GM12878 (cell line): ENCODE results near the gene DNAH1. TPM values are rescaled to one million over a fixed set of nuclear protein-coding genes. Genes with fewer than 3 reads are reported as not detected.
A peak's percentile ranks its signal among the peaks of the same experiment; 100 is the strongest.

Experiments
- ATAC-seq: fragments of 200-7000 bp; cut with Tn5 transposase; 3 replicates; pipeline ENCODE4 v1.9.1; 2020; ENCODE audit warnings: mild to moderate bottlenecking, moderate library complexity
- BruUV-seq: library from RNA; stranded (reverse); fragments of 400-500 nt; replicated peaks from 2 replicates; lab custom pipeline; 2021; lab: Mats Ljungman, UMichigan
- CTCF ChIA-PET: fragments of 300-600 bp; sonication (Branson Sonifier 250); formaldehyde crosslinking; extraction: SDS; loops from one replicate; lab custom pipeline; 2021; ENCODE audit warnings: inconsistent platforms; lab: Yijun Ruan, JAX
- POLR2A ChIA-PET: fragments of 350-600 bp; formaldehyde crosslinking; extraction: SDS; loops from one replicate; lab custom pipeline; 2021; ENCODE audit warnings: inconsistent platforms; lab: Charles Lee
- RAD21 ChIA-PET: fragments of 300-600 bp; sonication (Branson Sonifier 250); formaldehyde crosslinking; loops from one replicate; lab custom pipeline; 2023; ENCODE audit warnings: antibody characterized with exemption; ENCODE audit not compliant: unreplicated experiment; lab: Charles Lee
- SMC1A ChIA-PET: fragments of 300-600 bp; sonication (Branson Sonifier 250); formaldehyde crosslinking; loops from one replicate; lab custom pipeline; 2023; ENCODE audit not compliant: unreplicated experiment, uncharacterized antibody; lab: Charles Lee
- DNase-seq: peaks from one replicate; pipeline ENCODE4 v3.0.0-alpha.2; 2011; ENCODE audit warnings: low read depth, low spot score
- FAIRE-seq: peaks from 3 replicates; lab custom pipeline; 2011; peaks lifted over from hg19 to GRCh38; lab: Jason Lieb, UNC
- H2AFZ ChIP-seq: 2 replicates; pipeline ENCODE4 v1.6.0; 2011; ENCODE audit warnings: low read depth, low read length, control low read depth; ENCODE audit not compliant: control insufficient read depth
- H3K27ac ChIP-seq: 2 replicates; pipeline ENCODE4 v1.5.1; 2011; ENCODE audit warnings: control low read depth; ENCODE audit not compliant: control insufficient read depth, insufficient read depth
- H3K27me3 ChIP-seq, 2 experiments: replicated peaks in 1 of 2; 2 replicates each; pipeline versions ENCODE4 v1.6.0 to v1.6.1; 2011; ENCODE audit warnings: low read length in 1 of 2; ENCODE audit not compliant: control insufficient read depth in 2 of 2, insufficient read depth in 2 of 2
- H3K36me3 ChIP-seq, 2 experiments: 2 replicates each; pipeline ENCODE4 v1.5.1; 2011; ENCODE audit warnings: low read length in 1 of 2; ENCODE audit not compliant: control insufficient read depth in 2 of 2, insufficient read depth in 2 of 2
- H3K4me1 ChIP-seq: 2 replicates; pipeline ENCODE4 v1.6.1; 2011; ENCODE audit warnings: mild to moderate bottlenecking, low read length, moderate library complexity, mixed read lengths; ENCODE audit not compliant: control insufficient read depth, insufficient read depth
- H3K4me2 ChIP-seq: 2 replicates; pipeline ENCODE4 v1.6.0; 2011; ENCODE audit warnings: control low read depth; ENCODE audit not compliant: control insufficient read depth, insufficient read depth
- H3K4me3 ChIP-seq: fragments of 200-600 bp; sonication (generic); 2 replicates; pipeline ENCODE4 v1.5.1; 2016
- H3K79me2 ChIP-seq: 2 replicates; pipeline ENCODE4 v1.6.0; 2011; ENCODE audit warnings: low read length; ENCODE audit not compliant: control insufficient read depth, insufficient read depth
- H3K9ac ChIP-seq: 2 replicates; pipeline ENCODE4 v1.8.0; 2011; ENCODE audit warnings: low read length, control low read depth, mixed read lengths; ENCODE audit not compliant: control insufficient read depth, insufficient read depth
- H3K9me3 ChIP-seq: replicated peaks from 3 replicates; pipeline ENCODE4 v1.5.1; 2011; ENCODE audit warnings: mild to moderate bottlenecking, low read length; ENCODE audit not compliant: control insufficient read depth, insufficient read depth
- H4K20me1 ChIP-seq: 2 replicates; pipeline ENCODE4 v1.6.0; 2011; ENCODE audit not compliant: control insufficient read depth, insufficient read depth
- HCFC1 ChIP-seq: fragments of 150-350 bp; IDR thresholded peaks from 2 replicates; pipeline ENCODE4 v1.6.1; 2014; ENCODE audit warnings: low read length
- IKZF1 ChIP-seq: fragments of 450-650 bp; conservative IDR thresholded peaks from 2 replicates; pipeline ENCODE4 v1.6.1; 2017; ENCODE audit warnings: antibody characterized with exemption, mild to moderate bottlenecking
- NR2C2 ChIP-seq: IDR thresholded peaks from 2 replicates; pipeline ENCODE4 v1.6.1; 2011; ENCODE audit warnings: borderline replicate concordance, low read depth; ENCODE audit not compliant: control insufficient read depth, insufficient read length
- NR2F1 ChIP-seq: fragments of 450-650 bp; conservative IDR thresholded peaks from 2 replicates; pipeline ENCODE4 v1.6.1; 2017; ENCODE audit warnings: mild to moderate bottlenecking
- SMC3 ChIP-seq: IDR thresholded peaks from 2 replicates; pipeline ENCODE4 v1.6.1; 2011; ENCODE audit warnings: low read length, improper control_type of control experiment, borderline replicate concordance
- ZNF622 ChIP-seq: fragments of 450-650 bp; IDR thresholded peaks from 2 replicates; pipeline ENCODE4 v1.6.1; 2017; ENCODE audit warnings: mild to moderate bottlenecking, inconsistent platforms
- WGBS: methylation state at CpG from one replicate; pipeline ENCODE4 v1.1.6; 2016; ENCODE audit warnings: low lambda C conversion rate; ENCODE audit not compliant: insufficient replicate concordance, insufficient coverage; ENCODE audit errors: missing lambda C conversion rate; 5-methylcytosine and 5-hydroxymethylcytosine counted together
- in situ Hi-C: fragments of 300-500 bp; cut with MboI; formaldehyde crosslinking; loops from 9 replicates; pipeline ENCODE4 v1.14.3; 2018; ENCODE audit warnings: mixed read lengths
- intact Hi-C: fragments of 100-400 bp; cut with micrococcal nuclease; formaldehyde crosslinking; loops from one replicate; pipeline ENCODE4 v1.14.2; 2022; ENCODE audit not compliant: unreplicated experiment
- polyA plus RNA-seq, 11 experiments: library from polyadenylated mRNA; depleted of rRNA in 4 of 11; unstranded in 6 of 11; stranded (reverse) in 5 of 11; fragments of >200 nt; fragmentation: Nextera tagmentation in 4 of 11; fragmentation: Illumina TruSeq in 1 of 11; extraction: Ambion mirVana in 4 of 11; extraction: Trizol in 1 of 11; gene quantifications; 1 replicate in 1 of 11; 2 replicates in 10 of 11; pipeline versions ENCODE4 v1.2.1 to v1.2.3, GENCODE V29; 2011 to 2016; ENCODE audit warnings: inconsistent platforms in 2 of 11, missing spikeins in 2 of 11, low read depth in 1 of 11
- total RNA-seq, 4 experiments: library from RNA; depleted of rRNA in 3 of 4; stranded (reverse); fragments of >200 nt in 3 of 4; fragmentation: Illumina TruSeq in 1 of 4; extraction: Trizol in 1 of 4; gene quantifications; 2 replicates each; pipeline versions ENCODE4 v1.2.1 to v1.2.3, GENCODE V29; 2013 to 2021
- TF ChIP-seq, protein P1 (sequence below): IDR thresholded peaks from 2 replicates; pipeline ENCODE4 v1.6.1; 2011; ENCODE audit warnings: low read depth, mild to moderate bottlenecking, low read length, moderate library complexity, borderline replicate concordance; ENCODE audit errors: extremely low read depth
- TF ChIP-seq, protein P2 (sequence below): IDR thresholded peaks from 2 replicates; pipeline ENCODE4 v1.6.1; 2011; ENCODE audit warnings: borderline replicate concordance, low read depth, mild to moderate bottlenecking, moderate library complexity, low read length; ENCODE audit not compliant: insufficient read depth, poor library complexity, severe bottlenecking

The DNAH1 gene
- total and polyA plus RNA-seq, 10 of the 15 experiments (the other 5 are each of a cell fraction or from before 2014, with no cell fraction given), result 0.31 to 5.8 (median 2.7) TPM

GRCh38 chr3:52443268-52443610 is 127.1 kb downstream of the DNAH1 start:
- H3K4me3 ChIP-seq, result no peak overlapping the region
- no peak overlapping the region for H3K9ac ChIP-seq
- DNase-seq (no peak), ATAC-seq (no peak), FAIRE-seq (no peak)
- TF ChIP-seq, protein P1, sequence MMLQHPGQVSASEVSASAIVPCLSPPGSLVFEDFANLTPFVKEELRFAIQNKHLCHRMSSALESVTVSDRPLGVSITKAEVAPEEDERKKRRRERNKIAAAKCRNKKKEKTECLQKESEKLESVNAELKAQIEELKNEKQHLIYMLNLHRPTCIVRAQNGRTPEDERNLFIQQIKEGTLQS, result no peak
- TF ChIP-seq ZNF622 (no peak), IKZF1 (no peak), HCFC1 (no peak), NR2F1 (no peak)
- H3K79me2 ChIP-seq, result no peaks in the 10 kb centered on the region
- in situ Hi-C loops, result no loop called here
- H3K27me3 ChIP-seq, result no peaks in the 10 kb centered on the region
- H3K9me3 ChIP-seq, result no peaks in the 10 kb centered on the region
- no peak overlapping the region for H3K4me2 ChIP-seq
- no peaks in the 10 kb centered on the region for H3K4me1 ChIP-seq
- H2AFZ ChIP-seq, result no peak overlapping the region
- SMC1A ChIA-PET, result no interaction called here
- RAD21 ChIA-PET, result no interaction called here
- H4K20me1 ChIP-seq, result no peaks in the 10 kb centered on the region
- intact Hi-C loops, result no loop called here
- no TSS peak for BruUV-seq
- no peak overlapping the region for H3K27ac ChIP-seq
- WGBS, result 43% methylated on average over 8 of the region's 8 CpGs
- H3K36me3 ChIP-seq, result no peaks in the 10 kb centered on the region
- POLR2A ChIA-PET, result no interaction called here
- CTCF ChIA-PET, result interaction anchor here (1.0 kb wide), 1 partner anchor 104 kb away, joined by 4 read pairs; no protein-coding TSS in a partner anchor

DNA sequence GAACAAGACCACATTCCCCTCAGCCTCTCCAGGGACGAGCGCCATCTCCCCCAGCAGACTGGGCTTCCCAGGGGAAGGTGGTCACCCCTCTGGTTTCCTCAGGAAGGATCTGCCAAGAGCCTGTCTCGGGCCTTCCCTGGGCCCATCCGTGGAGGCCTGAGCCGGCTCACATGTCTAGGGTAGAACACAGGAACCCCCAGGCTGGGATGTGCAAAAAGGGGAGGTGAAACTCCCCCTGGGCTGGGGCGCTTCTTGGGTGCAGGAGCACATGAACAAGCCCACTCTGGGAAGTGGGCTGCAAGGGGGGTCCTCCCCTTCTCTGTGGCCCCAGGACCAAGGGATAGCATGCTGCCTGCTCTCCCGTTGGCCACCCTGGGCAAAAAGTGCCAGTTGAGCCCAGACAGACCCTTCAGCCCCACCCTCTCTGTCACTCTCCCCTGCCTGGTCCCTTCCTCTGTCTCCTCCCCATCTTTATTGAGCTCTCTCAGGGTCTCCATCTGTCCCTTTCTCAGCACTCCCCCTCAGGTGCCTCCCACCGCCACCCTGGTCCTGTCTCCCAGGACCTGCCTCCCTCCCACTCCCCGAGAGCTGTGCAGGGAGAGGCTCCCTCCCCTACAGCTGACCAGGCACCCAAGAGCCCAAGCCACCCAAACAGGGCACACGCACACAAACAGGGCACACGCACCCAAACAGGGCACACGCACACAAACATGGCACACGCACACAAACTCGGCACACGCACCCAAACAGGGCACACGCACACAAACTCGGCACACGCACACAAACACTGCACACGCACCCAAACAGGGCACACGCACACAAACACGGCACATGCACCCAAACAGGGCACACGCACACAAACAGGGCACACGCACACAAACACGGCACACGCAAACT is 127.9 kb downstream of the DNAH1 start:
- no peak overlapping the region for H3K4me3 ChIP-seq
- ATAC-seq, result no peak
- ChIA-PET CTCF (interaction anchor here (1.0 to 6.6 kb wide), 2 partner anchors 16 to 105 kb away, joined by 4 to 147 read pairs; no protein-coding TSS in a partner anchor), SMC1A (interaction anchor here (2.7 kb wide), 1 partner anchor 13 kb away, joined by 6 read pairs; no protein-coding TSS in a partner anchor), RAD21 (interaction anchor here (0.8 kb wide), 1 partner anchor 30 kb away, joined by 3 read pairs; no protein-coding TSS in a partner anchor), POLR2A (no interaction called here)
- no TSS peak for BruUV-seq
- no peak overlapping the region for H2AFZ ChIP-seq
- no peaks in the 10 kb centered on the region for H3K36me3 ChIP-seq
- H3K79me2 ChIP-seq, result no peaks in the 10 kb centered on the region
- WGBS, result 60% methylated on average over 24 of the region's 25 CpGs
- in situ Hi-C loops (no loop called here), intact Hi-C loops (no loop called here)
- H3K4me1 ChIP-seq, result no peaks in the 10 kb centered on the region
- H3K27me3 ChIP-seq, result no peaks in the 10 kb centered on the region
- TF ChIP-seq, protein P2, sequence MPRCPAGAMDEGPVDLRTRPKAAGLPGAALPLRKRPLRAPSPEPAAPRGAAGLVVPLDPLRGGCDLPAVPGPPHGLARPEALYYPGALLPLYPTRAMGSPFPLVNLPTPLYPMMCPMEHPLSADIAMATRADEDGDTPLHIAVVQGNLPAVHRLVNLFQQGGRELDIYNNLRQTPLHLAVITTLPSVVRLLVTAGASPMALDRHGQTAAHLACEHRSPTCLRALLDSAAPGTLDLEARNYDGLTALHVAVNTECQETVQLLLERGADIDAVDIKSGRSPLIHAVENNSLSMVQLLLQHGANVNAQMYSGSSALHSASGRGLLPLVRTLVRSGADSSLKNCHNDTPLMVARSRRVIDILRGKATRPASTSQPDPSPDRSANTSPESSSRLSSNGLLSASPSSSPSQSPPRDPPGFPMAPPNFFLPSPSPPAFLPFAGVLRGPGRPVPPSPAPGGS, result peak; percentile 52
- TF ChIP-seq NR2C2 (peak; percentile 44), SMC3 (no peak)
- H4K20me1 ChIP-seq, result no peaks in the 10 kb centered on the region
- no peak for DNase-seq
- no peak overlapping the region for H3K4me2 ChIP-seq
- no peak for FAIRE-seq
- H3K9me3 ChIP-seq, result no peaks in the 10 kb centered on the region
- H3K27ac ChIP-seq, result no peak overlapping the region
- no peak overlapping the region for H3K9ac ChIP-seq
